PC-9 (cell line): ENCODE data around the gene GAB4.

Experiments
- CTCF ChIP-seq: fragments of 200-600 bp; sonication (generic); conservative IDR thresholded peaks from 2 replicates; pipeline ENCODE4 v1.6.1; 2017; ENCODE audit warnings: mixed run types, antibody characterized with exemption, mild to moderate bottlenecking, moderate library complexity
- EZH2 ChIP-seq: fragments of 200-600 bp; sonication (generic); IDR thresholded peaks from 2 replicates; pipeline ENCODE4 v1.8.0; 2017; ENCODE audit warnings: antibody characterized with exemption, low read depth

- TF ChIP-seq CTCF (no peak), EZH2 (no peak)
These were observed at the start of gene GAB4 for GRCh38 chr22:17007852-17008731.
